Measurements from ENCODE around the gene DHODH.

GRCh38 chr16:72033437-72033836 is 24.9 kb downstream of the DHODH start:
- no peak for TF ChIP-seq TAF1 (IDR thresholded peaks at IDR 0.05; ENCODE audit: borderline replicate concordance, insufficient read depth, low read length)
- no peak for TF ChIP-seq POLR2AphosphoS5 (IDR thresholded peaks at IDR 0.05; ENCODE audit: low read depth, low read length)
